Measurements from ENCODE around the gene ALDH1A1.

The ALDH1A1 gene

GRCh38 chr9:72913382-72914009, 39.4 kb downstream of the ALDH1A1 start:
- no peak for DNase-seq

GRCh38 chr9:72912476-72913381, 40.1 kb downstream of the ALDH1A1 start:
- DNase-seq, result no peak

GRCh38 chr9:72911816-72912215, 41.0 kb downstream of the ALDH1A1 start:
- no peak for DNase-seq

GRCh38 chr9:72911247-72911775, 41.5 kb downstream of the ALDH1A1 start:
- no peak for DNase-seq

GRCh38 chr9:72909428-72909827, 43.4 kb downstream of the ALDH1A1 start:
- no peak for DNase-seq

DNA sequence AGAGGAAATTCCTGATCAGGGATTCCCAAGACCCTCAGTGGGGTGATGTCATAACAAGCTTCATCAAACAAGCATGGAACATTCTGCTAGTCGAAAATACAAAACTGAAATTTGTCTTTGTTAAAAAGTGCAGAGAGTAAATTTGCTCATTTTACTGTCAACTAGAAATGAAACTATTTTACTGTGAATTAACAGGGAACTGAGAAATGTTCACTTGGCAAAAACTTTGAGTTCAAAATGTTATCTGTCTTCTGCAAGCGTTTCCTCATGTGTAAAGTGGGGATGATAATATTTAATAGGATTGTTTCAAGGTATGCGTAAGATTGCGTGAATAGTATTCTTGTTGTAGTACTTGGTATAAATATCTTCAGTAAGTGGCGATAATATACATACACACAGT, 45.4 kb downstream of the ALDH1A1 start:
- no peak for DNase-seq

GRCh38 chr9:72906810-72907209, 46.0 kb downstream of the ALDH1A1 start:
- no peak for DNase-seq

GRCh38 chr9:72905514-72906480, 47.1 kb downstream of the ALDH1A1 start:
- no peak for DNase-seq

DNA sequence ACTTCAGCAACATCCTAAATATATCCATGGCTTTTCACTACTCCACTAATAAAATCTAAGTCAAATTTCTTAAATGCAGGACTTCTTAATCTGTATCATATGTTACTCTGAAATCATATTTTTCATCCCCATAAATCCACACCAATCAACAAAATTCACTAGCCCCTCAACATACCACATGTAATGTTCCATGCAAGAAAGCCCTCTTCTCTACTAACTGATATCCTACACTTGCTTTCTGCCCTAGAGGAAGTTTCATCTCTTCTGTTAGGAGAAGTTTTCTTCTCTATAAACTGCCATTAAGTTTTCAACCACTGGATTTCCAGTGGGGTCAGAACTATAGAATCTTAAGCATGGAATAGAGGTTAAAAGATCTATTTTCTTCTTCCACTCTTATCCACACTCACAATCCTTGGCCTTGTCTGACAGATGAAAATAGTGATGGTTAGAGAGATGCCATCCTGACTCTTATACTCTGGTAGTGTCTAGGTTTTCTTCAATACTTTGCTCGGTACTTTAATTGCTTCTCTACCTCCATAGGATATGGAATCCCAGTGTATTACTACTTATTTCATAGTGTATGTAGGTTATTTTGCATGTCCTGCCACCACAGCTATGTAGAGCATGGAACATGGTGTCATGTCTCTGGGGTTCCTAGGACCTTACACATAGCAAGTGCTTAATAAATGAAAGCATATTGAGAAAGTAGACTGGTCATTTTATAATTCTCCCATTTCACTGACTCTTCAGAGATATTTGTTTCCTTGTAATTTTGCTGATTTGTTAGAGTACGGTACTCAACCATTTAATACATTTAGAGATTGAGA, 48.4 kb downstream of the ALDH1A1 start:
- no peak for DNase-seq

GRCh38 chr9:72903103-72903502, 49.8 kb downstream of the ALDH1A1 start:
- DNase-seq, result no peak

DNA sequence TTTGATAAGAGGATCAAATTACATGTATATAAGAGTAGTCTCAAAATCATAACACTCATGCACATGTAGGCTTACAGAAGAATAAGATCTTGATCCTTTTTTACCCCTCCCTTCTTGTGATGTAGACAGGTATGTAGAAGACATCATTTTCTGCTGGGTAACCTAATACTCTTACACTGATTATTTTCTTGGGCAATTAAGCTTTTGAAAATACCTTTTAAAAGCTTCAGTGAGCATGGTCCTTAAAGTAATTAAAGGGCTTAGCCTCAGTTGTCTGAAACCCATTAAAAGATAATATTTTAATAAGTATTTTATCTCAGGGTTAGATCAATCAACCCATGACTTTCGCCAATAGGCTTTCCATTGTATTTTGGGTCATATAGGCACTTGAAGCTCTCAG, 50.6 kb downstream of the ALDH1A1 start:
- DNase-seq, result no peak

GRCh38 chr9:72899734-72900477, 52.9 kb downstream of the ALDH1A1 start:
- no peak for DNase-seq

DNA sequence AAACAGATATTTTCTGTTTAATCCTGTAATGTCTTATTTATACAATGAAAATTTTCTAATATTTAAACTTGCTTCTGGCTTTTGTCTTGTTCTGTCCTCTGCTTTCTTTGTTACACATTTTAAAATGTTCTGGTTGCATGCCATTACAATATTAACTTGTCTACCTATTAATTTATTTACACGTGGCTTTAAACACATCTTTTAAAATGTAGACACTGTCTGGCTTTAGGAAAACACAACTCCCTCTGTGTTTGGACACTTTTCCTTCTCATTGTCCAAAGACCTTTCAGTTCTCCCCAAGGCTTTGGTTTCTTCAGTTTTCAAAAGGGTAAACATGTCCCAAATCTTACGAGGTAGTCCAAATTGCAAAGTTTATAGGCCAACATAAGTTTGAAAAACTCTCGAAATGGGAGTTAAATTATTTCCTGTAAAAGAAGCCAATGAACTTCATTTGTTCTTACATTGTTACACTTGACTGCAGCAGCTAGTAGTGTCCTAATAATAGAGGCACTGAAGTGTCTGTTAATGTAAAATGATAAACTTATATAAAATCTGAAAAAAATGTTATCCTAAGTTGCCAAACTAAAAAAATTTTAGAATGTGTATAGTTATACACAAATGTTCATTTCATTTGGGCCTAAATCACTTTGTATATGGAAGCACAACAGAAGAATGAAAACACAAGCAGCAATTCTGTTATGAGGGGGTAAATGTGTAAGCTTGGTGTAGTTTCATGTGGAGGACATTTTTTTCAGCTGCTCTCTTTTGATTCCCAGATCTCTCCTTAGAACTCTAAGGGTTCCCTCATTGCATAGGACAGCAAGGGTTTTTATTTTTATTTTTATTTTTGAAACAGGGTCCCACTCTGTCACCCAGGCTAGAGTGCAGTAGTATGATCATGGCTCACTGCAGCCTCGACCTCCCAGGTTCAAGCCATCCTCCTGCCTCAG, 53.8 kb downstream of the ALDH1A1 start:
- DNase-seq, result no peak

DNA sequence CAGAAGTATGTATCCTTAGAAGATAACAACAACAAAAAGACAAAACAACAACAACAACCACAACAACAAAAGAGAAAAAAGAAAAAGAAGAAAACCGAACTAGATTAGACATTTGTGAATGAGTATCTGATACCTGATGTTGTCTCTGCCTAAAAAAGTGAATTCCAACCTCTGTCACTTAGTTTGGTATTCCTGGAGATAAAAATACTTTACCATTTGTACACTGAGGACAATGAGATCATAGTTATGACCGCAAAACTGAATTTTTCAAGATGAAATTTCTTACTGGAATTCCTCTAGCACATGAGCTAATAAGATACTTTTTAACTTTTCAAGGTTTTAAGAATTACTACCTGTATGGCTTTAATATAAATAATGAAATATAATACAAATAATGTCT, 54.5 kb downstream of the ALDH1A1 start:
- DNase-seq, result no peak

GRCh38 chr9:72897069-72897649, 55.7 kb downstream of the ALDH1A1 start:
- no peak for DNase-seq

DNA sequence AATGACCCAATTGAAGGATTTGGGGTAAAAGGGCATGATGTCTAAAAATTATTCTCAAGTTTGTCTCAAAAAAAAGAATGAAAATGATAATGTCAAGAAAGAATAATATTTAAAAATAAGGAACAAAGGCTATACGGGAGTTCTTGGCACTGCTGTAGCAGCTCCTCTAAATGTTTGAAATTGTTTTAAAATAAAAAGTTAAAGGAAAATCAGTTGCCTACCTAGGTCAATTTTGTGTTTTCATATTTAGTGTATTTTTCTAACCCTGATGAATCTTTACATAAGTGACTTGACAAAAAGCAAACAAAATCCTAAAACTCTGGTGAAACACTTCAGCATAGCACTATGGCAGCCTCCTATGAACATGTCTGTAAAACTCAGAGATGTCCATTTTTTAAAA, 56.4 kb downstream of the ALDH1A1 start:
- DNase-seq, result no peak

DNA sequence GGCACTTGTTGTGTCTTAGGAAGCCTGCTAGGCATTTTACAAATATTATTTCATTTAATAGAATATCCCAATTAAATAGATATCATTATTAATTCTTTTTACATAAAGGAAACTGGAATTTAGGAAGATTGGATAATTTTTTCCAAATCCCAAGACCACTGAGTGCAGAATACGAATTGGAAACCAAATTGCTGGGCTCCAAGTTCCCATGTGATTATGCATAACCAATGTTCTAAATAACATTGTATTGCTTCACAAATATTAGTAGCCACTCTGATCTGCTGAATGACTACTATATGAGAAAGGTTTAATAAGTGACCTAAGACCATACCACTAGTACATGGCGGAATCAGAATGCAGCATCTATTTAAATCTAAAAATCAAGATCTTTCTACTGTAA, 57.7 kb downstream of the ALDH1A1 start:
- DNase-seq, result no peak

GRCh38 chr9:72894342-72894741, 58.5 kb downstream of the ALDH1A1 start:
- no peak for DNase-seq

- no peak for DNase-seq
These were observed 59.4 kb downstream of the ALDH1A1 start for GRCh38 chr9:72893437-72893836.

- no peak for DNase-seq
These were observed 61.8 kb downstream of the ALDH1A1 start for GRCh38 chr9:72891043-72891442.

Data from activated gamma-delta T cell (primary cell).